22Rv1 (cell line): ENCODE data around the gene PRSS38.

ENCODE experiments used
- H3K27ac ChIP-seq: fragments of 450-650 bp; 2 replicates; pipeline ENCODE4 v1.5.1; 2017
- ZFX ChIP-seq: fragments of 450-650 bp; IDR thresholded peaks from 2 replicates; pipeline ENCODE4 v1.6.1; 2017; ENCODE audit warnings: antibody characterized with exemption, borderline replicate concordance
- TF ChIP-seq, protein P1 (sequence below): fragments of 450-650 bp; IDR thresholded peaks from 2 replicates; pipeline ENCODE4 v1.5.1; 2017; ENCODE audit warnings: mild to moderate bottlenecking

Gene PRSS38

GRCh38 chr1:227769047-227769935 lies 46.2 kb upstream of the PRSS38 start:
- TF ChIP-seq, protein P1, sequence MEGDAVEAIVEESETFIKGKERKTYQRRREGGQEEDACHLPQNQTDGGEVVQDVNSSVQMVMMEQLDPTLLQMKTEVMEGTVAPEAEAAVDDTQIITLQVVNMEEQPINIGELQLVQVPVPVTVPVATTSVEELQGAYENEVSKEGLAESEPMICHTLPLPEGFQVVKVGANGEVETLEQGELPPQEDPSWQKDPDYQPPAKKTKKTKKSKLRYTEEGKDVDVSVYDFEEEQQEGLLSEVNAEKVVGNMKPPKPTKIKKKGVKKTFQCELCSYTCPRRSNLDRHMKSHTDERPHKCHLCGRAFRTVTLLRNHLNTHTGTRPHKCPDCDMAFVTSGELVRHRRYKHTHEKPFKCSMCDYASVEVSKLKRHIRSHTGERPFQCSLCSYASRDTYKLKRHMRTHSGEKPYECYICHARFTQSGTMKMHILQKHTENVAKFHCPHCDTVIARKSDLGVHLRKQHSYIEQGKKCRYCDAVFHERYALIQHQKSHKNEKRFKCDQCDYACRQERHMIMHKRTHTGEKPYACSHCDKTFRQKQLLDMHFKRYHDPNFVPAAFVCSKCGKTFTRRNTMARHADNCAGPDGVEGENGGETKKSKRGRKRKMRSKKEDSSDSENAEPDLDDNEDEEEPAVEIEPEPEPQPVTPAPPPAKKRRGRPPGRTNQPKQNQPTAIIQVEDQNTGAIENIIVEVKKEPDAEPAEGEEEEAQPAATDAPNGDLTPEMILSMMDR, result no peak
- TF ChIP-seq ZFX, result no peak
- H3K27ac ChIP-seq, result no peak overlapping the region

DNA sequence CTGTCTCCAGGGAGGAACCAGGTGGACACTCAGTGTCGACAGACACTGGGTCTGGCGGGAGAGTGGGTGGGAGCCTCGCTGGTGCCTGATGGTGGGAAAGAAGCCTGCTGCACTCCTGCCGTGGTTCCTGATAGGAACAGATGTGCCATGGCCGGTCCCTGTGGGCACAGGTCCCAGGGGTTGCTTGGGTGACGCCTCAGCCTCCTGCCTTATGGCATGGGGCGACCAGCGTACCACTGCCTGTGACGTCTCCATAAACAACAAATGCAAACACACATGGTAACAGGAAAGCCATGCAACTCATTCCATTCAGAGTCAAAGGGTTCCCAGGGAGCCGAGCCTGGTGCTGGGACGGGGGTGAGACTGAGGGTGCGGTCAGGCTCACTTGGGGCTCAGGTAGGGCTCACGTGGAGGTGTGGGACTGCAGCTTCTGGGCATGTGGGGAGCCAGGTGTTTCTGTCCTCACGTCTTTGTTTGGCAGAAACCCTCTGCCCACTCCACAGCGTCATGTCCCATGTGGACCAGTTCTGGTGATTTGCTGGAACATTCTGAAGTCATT lies 45.5 kb upstream of the PRSS38 start:
- TF ChIP-seq, protein P1, result no peak
- TF ChIP-seq ZFX, result no peak
- no peak overlapping the region for H3K27ac ChIP-seq

DNA sequence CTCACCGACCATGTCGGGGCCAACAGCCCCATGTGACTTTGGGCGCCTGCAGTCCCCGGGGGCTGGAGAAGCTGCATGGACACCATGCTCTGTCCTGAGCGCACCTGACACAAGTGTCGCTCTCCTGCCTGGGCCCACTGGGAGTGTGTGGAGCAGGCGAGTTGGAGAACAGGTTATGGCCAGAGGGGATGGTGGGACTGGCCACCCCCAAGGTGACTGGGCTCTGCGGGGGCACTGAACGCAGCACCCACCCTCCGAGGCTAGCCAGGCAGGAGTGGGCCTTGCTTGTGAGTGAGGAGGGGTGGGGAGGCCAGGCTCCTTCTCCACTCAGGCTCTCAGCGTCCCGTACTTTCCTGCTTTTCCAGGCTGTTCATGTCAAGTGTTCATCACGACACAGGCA lies 44.7 kb upstream of the PRSS38 start:
- TF ChIP-seq, protein P1, result no peak
- TF ChIP-seq ZFX, result no peak
- H3K27ac ChIP-seq, result no peak overlapping the region

DNA sequence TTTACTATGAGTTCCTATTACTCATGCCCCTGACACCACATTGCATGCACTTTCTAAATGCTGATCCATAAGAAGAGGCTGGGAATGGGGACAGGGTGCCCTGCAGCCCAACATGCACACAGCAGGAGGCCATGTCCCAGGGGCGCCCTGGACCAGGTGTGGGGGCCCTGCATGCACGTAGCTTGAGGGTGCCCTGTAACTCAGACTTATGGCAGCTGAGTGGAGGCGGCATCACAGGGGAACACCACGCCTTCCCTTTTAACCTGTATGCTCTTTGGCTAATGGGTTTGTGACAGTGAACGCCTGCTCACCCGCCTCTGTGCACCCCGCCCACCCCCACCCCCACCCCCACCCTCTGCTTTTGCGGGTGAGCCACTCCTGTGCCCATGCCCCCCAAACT lies 44.1 kb upstream of the PRSS38 start:
- no peak overlapping the region for H3K27ac ChIP-seq
- TF ChIP-seq, protein P1, result no peak
- TF ChIP-seq ZFX, result no peak

DNA sequence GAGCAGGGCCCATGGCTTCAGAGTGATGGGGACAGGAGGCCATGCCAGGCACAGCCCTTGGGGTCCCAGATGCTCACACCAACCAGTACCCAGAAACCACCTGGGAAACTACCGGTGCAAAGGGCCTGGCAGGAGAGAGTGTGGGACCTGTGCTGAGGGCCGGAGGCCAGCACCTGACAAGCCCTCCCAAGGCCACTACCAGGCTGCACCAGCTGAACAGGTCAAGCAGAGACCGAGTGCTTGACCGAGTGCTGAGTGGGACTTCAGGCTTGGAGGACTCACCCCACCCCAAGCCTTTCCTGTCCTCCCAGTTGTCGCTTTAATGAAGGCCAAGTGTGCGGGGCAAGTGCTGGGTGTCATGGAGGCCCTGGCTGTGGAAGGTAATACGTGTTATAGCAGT lies 43.7 kb upstream of the PRSS38 start:
- no peak for TF ChIP-seq ZFX
- TF ChIP-seq, protein P1, result no peak
- no peak overlapping the region for H3K27ac ChIP-seq

- TF ChIP-seq, protein P1, result no peak
- TF ChIP-seq ZFX, result no peak
- H3K27ac ChIP-seq, result no peak overlapping the region
Measured at GRCh38 chr1:227773558-227773957, 41.9 kb upstream of the PRSS38 start.

DNA sequence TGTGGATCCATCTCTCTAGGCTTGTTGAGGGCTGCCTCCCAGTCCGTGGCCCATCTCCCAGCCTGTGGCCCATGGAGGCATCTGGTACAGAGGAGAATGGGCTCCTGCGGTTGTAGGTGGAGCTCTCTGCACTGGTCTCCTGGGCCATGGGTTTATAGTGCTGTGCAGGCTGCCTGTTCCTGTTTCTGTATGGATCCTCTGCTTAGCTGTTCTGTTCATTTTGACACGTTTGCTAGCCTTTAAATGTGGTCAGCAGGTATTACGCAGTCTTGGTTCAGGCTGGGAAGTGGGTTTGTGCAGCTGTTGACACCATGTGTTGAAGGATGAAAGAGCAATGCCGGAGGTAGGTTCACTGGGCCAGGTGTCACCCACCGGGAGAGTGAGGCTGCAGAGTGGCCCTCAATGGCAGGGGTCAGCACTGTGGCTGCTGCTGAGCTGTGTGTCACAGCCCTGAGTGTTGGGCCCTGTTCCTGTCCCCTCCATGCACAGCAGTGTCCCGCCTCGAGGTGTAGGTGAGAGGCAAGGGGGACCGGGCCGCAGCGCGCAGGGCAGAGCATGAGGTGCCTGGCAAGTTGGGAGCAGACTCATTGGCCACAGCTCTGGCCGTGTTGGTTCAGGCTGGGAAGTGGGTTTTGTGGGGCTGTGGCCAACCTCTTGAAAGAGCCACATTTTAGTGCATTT lies 41.3 kb upstream of the PRSS38 start:
- H3K27ac ChIP-seq, result no peak overlapping the region
- TF ChIP-seq, protein P1, result no peak
- TF ChIP-seq ZFX, result no peak
